ENCODE results near the gene PLCH1. TPM values are rescaled to one million over a fixed set of nuclear protein-coding genes. Genes with fewer than 3 reads are reported as not detected.
A peak's percentile ranks its signal among the peaks of the same experiment; 100 is the strongest.

PLCH1 gene
- total and polyA plus RNA-seq, 9 of the 15 experiments (the other 6 are each of a cell fraction or from before 2014, with no cell fraction given), result 0.17 to 0.62 (median 0.40) TPM

DNA sequence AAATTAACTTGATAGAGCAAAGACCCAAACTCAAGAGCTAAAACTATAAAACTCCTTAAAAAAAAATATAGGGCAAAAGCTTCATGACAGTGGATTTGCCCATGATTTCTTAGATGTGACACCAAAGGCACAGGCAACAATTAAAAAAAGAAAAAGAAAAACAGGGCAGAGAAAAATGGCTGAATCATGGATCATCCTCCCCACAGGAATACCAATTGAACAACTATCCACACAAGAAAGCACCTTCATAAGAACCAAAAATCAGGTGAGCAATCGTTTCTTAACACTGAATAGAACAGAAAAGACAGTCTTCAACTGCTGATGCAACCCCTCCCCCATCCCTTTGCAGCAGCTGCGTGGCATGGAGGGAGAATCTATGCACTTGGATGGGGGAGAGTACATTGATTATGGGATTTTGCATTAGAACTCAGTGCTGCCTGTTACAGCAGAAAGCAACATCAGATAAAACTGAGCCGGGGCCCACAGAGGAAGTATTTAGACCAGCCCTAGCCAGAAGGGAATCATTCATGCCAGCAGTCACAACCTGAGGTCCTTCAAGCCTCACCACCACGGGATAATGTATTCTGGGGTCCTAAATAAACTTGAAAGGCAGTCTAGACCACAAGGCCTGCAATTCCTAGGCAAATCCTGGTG lies 45.5 kb upstream of the PLCH1 start (continued):
- peak; percentile 6; the same call in 1 of the 2 replicates for TF ChIP-seq CTBP1 (IDR thresholded peaks at IDR 0.05; ENCODE audit: borderline replicate concordance)
- TF ChIP-seq TRIM24 (IDR thresholded peaks at IDR 0.05), result peak in 1 of 2 experiments; percentile 37; a peak in 2 of 4 replicates
- TF ChIP-seq, protein P1, sequence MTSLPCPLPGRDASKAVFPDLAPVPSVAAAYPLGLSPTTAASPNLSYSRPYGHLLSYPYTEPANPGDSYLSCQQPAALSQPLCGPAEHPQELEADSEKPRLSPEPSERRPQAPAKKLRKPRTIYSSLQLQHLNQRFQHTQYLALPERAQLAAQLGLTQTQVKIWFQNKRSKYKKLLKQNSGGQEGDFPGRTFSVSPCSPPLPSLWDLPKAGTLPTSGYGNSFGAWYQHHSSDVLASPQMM (CRISPR knock-in tag; IDR thresholded peaks at IDR 0.05), result no peak
- TF ChIP-seq, protein P2, sequence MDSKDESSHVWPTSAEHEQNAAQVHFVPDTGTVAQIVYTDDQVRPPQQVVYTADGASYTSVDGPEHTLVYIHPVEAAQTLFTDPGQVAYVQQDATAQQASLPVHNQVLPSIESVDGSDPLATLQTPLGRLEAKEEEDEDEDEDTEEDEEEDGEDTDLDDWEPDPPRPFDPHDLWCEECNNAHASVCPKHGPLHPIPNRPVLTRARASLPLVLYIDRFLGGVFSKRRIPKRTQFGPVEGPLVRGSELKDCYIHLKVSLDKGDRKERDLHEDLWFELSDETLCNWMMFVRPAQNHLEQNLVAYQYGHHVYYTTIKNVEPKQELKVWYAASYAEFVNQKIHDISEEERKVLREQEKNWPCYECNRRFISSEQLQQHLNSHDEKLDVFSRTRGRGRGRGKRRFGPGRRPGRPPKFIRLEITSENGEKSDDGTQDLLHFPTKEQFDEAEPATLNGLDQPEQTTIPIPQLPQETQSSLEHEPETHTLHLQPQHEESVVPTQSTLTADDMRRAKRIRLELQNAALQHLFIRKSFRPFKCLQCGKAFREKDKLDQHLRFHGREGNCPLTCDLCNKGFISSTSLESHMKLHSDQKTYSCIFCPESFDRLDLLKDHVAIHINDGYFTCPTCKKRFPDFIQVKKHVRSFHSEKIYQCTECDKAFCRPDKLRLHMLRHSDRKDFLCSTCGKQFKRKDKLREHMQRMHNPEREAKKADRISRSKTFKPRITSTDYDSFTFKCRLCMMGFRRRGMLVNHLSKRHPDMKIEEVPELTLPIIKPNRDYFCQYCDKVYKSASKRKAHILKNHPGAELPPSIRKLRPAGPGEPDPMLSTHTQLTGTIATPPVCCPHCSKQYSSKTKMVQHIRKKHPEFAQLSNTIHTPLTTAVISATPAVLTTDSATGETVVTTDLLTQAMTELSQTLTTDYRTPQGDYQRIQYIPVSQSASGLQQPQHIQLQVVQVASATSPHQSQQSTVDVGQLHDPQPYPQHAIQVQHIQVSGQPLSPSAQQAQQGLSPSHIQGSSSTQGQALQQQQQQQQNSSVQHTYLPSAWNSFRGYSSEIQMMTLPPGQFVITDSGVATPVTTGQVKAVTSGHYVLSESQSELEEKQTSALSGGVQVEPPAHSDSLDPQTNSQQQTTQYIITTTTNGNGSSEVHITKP (IDR thresholded peaks at IDR 0.05; ENCODE audit: partially characterized antibody), result peak; percentile 70
- TF ChIP-seq NFE2 (IDR thresholded peaks at IDR 0.05; ENCODE audit: low read depth), result 0 out of 2 replicates have a peak, but pooled peaks have one; percentile 15
- no peak for TF ChIP-seq SPI1 (IDR thresholded peaks at IDR 0.05; ENCODE audit: borderline replicate concordance, low read depth, low read length)
- TF ChIP-seq, protein P3, sequence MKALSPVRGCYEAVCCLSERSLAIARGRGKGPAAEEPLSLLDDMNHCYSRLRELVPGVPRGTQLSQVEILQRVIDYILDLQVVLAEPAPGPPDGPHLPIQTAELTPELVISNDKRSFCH (CRISPR knock-in tag; IDR thresholded peaks at IDR 0.05), result no peak
- TF ChIP-seq, protein P3 (tag; IDR thresholded peaks at IDR 0.05), result 0 out of 2 replicates have a peak, but pooled peaks have one; percentile 33
- 0 out of 2 replicates have a peak, but pooled peaks have one; percentile 24 for TF ChIP-seq MAFG (tag; conservative IDR thresholded peaks at IDR 0.05)
- TF ChIP-seq C11orf30 (IDR thresholded peaks at IDR 0.05; ENCODE audit: low read depth), result peak; percentile 35; the same call in 1 of the 2 replicates

Data from K562 (cell line).